HG03097 (cell line): ENCODE results near the gene SLC9C2.
"Not testable (repeated sequence)": the region's sequence is repeated elsewhere in the genome, so short reads cannot be mapped to it uniquely, and the experiment has no call there.

Experiments
- ATAC-seq: cut with Tn5 transposase; IDR thresholded peaks from one replicate; pipeline ENCODE4 v1.9.1; 2021; ENCODE audit not compliant: unreplicated experiment, low FRiP score

SLC9C2 gene

DNA sequence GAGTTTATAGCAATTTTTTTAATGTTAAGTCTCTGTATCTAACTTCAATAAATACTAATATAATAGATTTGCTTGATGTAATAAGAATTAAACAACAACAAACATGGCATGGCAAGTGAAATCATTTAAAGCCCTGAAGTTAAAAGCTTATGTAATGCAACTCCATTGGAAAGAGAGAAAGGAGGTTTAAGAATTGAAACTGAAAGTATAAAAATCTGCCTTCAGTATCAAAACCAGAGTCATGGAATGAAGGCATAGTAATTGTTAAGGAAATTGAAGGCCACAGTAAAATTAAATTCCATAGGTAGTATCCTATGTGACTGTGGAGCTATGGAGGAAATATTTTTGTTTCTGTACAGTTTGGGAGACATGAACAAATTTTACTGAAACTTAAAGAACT is 70.6 kb downstream of the SLC9C2 start:
- ATAC-seq, result no peak

DNA sequence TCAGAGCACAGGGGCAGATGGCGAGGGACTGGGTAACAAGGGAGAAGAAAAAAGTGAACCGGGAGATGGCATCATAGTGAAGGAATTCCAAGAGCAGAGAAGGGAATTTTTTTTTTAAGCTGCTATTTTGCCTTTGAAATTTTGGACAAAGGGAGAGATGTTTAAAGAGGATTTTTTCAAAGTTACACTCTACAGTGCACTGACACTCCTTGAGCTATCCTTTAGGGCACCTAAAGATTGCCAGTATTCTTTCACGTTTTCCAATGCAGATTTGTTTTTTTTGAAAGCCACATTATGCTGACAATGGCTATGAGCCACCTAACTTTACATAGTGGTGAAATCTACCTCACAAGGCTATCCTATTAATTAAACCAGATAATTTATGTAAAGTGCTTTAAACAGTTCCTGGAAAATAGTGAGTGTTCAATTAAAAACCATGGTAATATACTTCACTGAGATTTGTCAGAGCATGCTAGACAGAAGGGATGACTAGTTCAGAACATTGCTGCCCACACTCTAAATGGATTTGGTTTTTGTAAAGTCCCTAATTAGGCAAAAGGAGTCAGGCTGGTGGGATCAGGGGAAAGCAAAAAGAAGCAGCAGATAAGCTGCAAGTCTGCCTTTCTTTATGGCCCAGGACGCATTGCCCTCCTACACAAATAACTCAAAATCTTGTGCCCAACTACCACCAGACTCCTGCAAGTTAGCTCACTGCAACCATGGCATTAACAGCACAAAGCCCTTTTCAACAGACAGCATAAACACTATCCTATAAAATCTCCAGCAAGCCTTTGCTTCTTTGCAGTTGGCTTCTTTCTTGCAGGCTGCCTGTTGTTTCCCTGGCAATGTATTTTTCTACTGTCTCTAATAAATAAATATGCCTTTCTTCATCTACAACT is 71.8 kb downstream of the SLC9C2 start:
- no peak for ATAC-seq

- no peak for ATAC-seq
Observed at GRCh38 chr1:173529106-173529505, 73.8 kb downstream of the SLC9C2 start.

GRCh38 chr1:173527151-173527826 is 75.6 kb downstream of the SLC9C2 start:
- ATAC-seq, result no peak

DNA sequence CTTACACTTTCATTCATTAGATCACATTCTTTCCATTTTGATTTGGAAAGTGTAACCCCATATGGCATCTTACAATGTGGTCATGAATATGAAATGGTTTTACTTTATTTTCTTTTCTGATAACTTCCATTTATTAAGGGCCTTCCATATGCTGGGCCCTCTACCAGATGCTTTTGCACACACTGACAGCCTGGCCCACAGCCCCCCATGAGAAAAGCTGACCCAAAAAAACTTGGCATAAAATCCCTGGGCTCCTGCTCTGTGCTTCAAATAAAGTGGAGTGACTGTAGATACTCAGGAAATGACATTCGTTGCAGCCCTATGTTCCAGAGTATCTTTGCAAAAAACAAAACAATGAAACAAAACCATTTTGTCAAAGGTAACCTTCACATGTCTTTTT is 76.9 kb downstream of the SLC9C2 start:
- no peak for ATAC-seq

GRCh38 chr1:173523329-173523728 is 79.5 kb downstream of the SLC9C2 start:
- no peak for ATAC-seq

DNA sequence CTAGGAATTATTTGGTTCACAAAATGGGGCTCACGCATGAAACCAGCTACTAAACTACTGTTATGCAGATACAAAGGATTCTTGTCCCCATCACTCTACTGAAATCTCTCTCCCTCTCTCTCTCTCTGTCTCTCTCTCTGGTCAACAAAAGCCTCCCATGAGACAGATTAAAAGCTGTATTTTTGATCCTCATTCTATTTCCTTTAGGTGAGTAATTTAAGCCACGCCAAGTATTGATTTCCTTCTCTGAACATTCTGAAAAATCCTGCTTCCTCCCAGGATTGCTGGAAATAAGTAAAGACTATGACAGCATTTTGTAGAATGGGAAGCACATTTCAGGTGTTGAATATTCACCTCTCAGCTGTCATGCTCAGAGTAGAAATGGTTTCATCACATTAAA is 82.1 kb downstream of the SLC9C2 start:
- no peak for ATAC-seq

DNA sequence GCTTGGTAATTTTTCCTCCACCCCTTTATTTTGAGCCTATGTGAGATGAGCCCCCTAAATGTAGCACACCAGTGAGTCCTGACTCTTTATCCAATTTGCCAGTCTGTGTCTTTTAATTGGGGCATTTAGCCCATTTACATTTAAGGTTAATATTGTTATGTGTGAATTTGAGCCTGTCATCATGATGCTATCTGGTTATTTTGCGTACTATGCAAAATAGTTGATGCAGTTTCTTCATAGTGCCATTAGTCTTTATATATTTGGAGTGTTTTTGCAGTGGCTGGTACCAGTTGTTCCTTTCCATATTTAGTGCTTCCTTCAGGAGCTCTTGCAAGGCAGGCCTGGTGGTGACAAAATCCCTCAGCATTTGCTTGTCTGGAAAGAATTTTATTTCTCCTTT is 88.4 kb downstream of the SLC9C2 start:
- not testable (repeated sequence) for ATAC-seq

- ATAC-seq, result no peak
Observed at GRCh38 chr1:173509797-173510196, 93.1 kb downstream of the SLC9C2 start.

- ATAC-seq, result no peak
Observed at GRCh38 chr1:173508541-173508940, 94.3 kb downstream of the SLC9C2 start.

GRCh38 chr1:173507847-173508209 is 95.0 kb downstream of the SLC9C2 start:
- ATAC-seq, result no peak

GRCh38 chr1:173507205-173507846 is 95.5 kb downstream of the SLC9C2 start:
- ATAC-seq, result no peak

- no peak for ATAC-seq
Observed at GRCh38 chr1:173506437-173506836, 96.4 kb downstream of the SLC9C2 start.

DNA sequence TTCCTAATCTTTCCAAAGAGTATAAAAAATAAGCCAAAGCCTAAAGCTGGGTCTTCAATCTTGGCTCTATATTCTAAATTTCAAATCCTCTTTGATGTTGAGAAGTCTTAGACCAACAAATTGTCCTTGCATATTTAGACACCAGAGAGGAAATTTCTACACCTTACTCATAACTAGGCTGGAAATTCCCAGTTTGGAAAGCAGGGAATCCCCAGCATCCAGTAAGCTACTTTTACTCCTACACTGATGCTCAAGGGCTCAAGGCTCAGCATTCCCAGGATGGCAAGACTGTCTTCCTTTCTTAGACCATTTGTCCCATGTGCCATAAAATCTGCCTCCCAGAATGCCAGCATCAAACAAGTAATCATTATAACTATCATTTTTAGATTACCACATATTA is 97.5 kb downstream of the SLC9C2 start:
- ATAC-seq, result no peak

DNA sequence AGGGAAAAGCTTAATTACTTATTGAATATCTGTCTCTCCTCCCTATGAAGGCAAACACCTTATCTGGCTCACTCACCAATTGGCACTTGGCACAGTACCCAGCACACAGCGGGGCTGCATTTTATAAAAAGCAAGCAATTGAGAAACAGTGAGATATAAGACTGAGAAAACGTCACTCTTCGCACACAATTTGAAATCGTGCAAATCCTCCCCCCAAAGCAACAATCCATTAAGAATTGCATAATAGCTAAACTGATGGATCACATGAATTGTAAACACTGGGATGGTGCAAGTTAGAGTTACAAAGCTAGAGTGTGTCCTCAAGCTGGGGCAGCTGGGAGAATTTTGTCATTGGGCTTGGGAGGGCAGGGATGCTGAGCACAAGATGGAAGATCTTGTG is 98.6 kb downstream of the SLC9C2 start:
- no peak for ATAC-seq

GRCh38 chr1:173503391-173503790 is 99.5 kb downstream of the SLC9C2 start:
- no peak for ATAC-seq

DNA sequence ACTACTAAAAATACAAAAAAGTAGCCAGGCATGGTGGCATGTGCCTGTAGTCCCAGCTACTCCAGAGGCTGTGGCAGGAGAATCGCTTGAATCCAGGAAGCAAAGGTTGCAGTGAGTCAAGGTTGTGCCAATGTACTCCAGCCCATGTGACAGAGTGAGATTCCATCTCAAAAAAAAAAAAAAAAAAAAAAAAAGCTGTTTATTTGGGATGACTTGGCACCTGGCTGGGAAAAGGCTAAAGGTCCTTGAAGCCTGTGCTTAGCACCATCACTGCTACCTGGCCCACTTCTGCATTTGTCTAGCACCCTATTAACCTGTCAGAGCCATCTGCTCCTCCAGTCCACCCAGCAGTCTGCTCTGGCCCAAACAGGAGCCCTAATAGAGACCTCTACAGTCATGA is 100.8 kb downstream of the SLC9C2 start:
- no peak for ATAC-seq

- no peak for ATAC-seq
Observed at GRCh38 chr1:173499729-173500128, 103.1 kb downstream of the SLC9C2 start.

DNA sequence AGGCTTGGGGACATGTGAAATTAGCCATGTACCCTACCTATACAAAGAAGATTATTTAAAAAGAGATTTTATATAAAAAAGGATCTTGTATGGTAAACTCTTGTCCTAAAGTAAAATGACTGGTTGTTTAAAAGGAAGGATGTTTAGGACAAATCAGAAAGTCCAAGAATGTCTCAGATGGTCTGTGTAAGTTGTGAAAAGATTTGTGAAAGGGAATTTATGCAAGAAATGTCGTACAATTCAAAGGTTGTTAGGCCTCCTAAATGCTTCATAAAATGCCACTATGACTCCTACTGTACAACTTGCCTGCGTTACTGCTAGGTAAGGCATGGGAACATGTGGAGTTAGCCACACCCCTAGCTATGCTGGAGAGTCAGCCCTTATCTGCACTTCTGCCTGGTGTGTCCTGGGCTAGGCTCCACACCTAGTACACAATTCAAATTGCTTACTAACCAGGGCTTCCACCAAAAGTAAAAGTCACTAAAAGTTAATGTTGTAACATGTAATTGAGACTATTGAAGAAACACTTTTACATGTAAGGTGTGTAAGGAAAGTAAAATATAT is 106.0 kb downstream of the SLC9C2 start:
- ATAC-seq, result no peak

DNA sequence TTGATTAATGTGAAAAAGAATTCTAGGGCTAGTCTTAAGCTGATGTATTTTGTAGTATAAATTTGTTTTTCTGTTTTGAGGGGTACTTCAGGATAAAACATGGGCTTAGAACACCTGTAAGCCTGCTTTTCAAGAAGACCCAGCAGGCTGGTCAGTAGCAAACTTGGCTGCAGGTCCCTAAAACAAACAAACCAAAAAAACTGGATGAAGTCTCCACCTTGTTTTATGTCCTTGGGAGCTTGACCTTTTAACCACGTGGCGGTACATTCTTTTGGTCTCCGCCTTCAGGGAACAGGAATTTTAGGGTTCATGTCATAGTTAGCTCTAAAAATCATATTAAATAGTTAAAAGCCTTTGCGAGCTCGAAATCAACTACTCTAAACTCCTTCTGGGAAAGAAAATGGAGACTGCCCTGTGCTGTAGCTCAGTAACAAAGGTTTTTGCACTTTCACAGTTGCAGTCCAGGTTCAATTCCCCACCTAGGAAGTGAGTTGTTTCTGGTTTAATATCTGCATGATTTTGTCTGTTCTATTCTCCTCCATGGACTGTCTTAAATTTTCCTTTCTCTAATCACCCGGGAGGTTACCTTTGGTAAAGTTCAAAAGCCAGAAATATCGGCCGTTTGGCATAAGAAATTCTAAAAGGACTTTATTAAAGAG is 107.1 kb downstream of the SLC9C2 start:
- ATAC-seq, result no peak

DNA sequence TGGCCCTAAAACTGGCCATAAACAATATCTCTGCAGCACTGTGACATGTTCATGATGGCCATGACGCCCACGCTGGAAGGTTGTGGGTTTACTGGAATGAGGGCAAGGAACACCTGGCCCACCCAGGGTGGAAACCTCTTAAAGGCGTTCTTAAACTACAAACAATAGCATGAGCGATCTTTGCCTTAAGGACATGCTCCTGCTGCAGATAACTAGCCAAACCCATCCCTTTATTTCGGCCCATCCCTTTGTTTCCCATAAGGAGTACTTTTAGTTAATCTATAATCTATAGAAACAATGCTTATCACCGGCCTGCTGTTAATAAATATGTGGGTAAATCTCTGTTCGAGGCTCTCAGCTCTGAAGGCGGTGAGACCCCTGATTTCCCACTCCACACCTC is 109.7 kb downstream of the SLC9C2 start:
- not testable (repeated sequence) for ATAC-seq
